ENCODE measurements around the gene RAP1GAP2. TPM values are rescaled to one million over a fixed set of nuclear protein-coding genes. Genes with fewer than 3 reads are reported as not detected.

RAP1GAP2 gene
- total and polyA plus RNA-seq, 2 of the 8 experiments (the other 6 are each of a cell fraction or from before 2014, with no cell fraction given) = 24.0 to 63.8 TPM

GRCh38 chr17:2792366-2793169 lies 3.7 kb upstream of the RAP1GAP2 start:
- no peak overlapping the region; a peak in 1 of 7 replicates for H3K9ac ChIP-seq (replicated peaks in 1 of 4; ENCODE audit: extremely low read depth in 1 of 4, low read depth in 3 of 4, low read length in 3 of 4)
- H3K4ac ChIP-seq (replicated peaks; ENCODE audit: insufficient read length, low read depth, low read length) = no peak overlapping the region
- no peak overlapping the region for H3K27ac ChIP-seq (ENCODE audit: low read depth, low read length)
- no peak overlapping the region for H2AK5ac ChIP-seq (ENCODE audit: low read depth, low read length)
- WGBS, 2 experiments (ENCODE audit: extremely low coverage in 1 of 2, insufficient coverage in 1 of 2, insufficient read length in 1 of 2, insufficient replicate concordance in 2 of 2, low coverage in 1 of 2, low lambda C conversion rate in 2 of 2, missing lambda C conversion rate in 1 of 2) = 79% methylated on average over 23 of the region's 24 CpGs; no CpG with 5 or more reads in 1 of the 2 experiments
- FAIRE-seq (no peak), DNase-seq (ENCODE audit: low read depth in 1 of 2, low spot score in 2 of 2) (no peak)
- no peak overlapping the region for H2BK15ac ChIP-seq (ENCODE audit: low read length)
- no peaks in the 10 kb centered on the region for H3K23me2 ChIP-seq (ENCODE audit: low read depth, low read length)
- H3K9me3 ChIP-seq (ENCODE audit: insufficient read depth in 2 of 2, low read depth in 1 of 2, low read length in 1 of 2) = no peaks in the 10 kb centered on the region
- H3K4me1 ChIP-seq (replicated peaks in 1 of 4; ENCODE audit: control insufficient read depth in 3 of 4, insufficient read depth in 4 of 4, low read length in 3 of 4) = peaks cover 0 to under 1% (median under 1%) of the 10 kb centered on the region in 4 experiments; a peak in 2 of 7 replicates
- POLR2A ChIA-PET (ENCODE audit: partially characterized antibody) = interaction anchor here (0.6 kb wide), 1 partner anchor 10 kb away, joined by 4 read pairs; no protein-coding TSS in a partner anchor
- no peaks in the 10 kb centered on the region for H3K79me2 ChIP-seq (ENCODE audit: control insufficient read depth in 1 of 2, insufficient read depth in 2 of 2, low read length in 2 of 2)
- no peak overlapping the region for H3K18ac ChIP-seq (ENCODE audit: extremely low read depth, low read length)
- no peak overlapping the region for H3K4me2 ChIP-seq (ENCODE audit: insufficient read depth in 1 of 2, low read depth in 2 of 2, low read length in 2 of 2)
- no peak overlapping the region for H3K4me3 ChIP-seq (ENCODE audit: extremely low read depth in 1 of 4, insufficient read depth in 2 of 4, low read depth in 3 of 4, low read length in 4 of 4)
- no peaks in the 10 kb centered on the region; the same call in 1 of the 2 replicates for H3K79me1 ChIP-seq (ENCODE audit: low read depth, low read length)
- no peak overlapping the region for H2BK120ac ChIP-seq (replicated peaks; ENCODE audit: low read depth, low read length)
- no peak overlapping the region for H2BK20ac ChIP-seq (ENCODE audit: low read length)
- H3K36me3 ChIP-seq (ENCODE audit: control insufficient read depth in 2 of 4, insufficient read depth in 4 of 4, low read length in 3 of 4) = no peaks in the 10 kb centered on the region
- no peak overlapping the region for H3K56ac ChIP-seq (replicated peaks; ENCODE audit: insufficient read length, low read depth, low read length)
- H4K8ac ChIP-seq (ENCODE audit: extremely low read depth, insufficient read depth, low read length) = no peak overlapping the region
- no peak overlapping the region for H4K91ac ChIP-seq (replicated peaks; ENCODE audit: insufficient read length, low read length)
- no peaks in the 10 kb centered on the region for H3K27me3 ChIP-seq (replicated peaks in 1 of 4; ENCODE audit: control insufficient read depth in 3 of 4, extremely low read depth in 1 of 4, insufficient read depth in 3 of 4, low read length in 3 of 4)
- H2AFZ ChIP-seq (ENCODE audit: low read length) = no peak overlapping the region
- H2BK5ac ChIP-seq (ENCODE audit: low read depth, low read length) = no peak overlapping the region; the same call in 1 of the 2 replicates
- no peak overlapping the region for H3K14ac ChIP-seq (ENCODE audit: insufficient read length)
- CTCF ChIA-PET (ENCODE audit: partially characterized antibody) = interaction anchor here (0.5 to 3.0 kb wide), 8 partner anchors 9 to 401 kb away, joined by 3 to 15 read pairs (median 3); no protein-coding TSS in a partner anchor
- peaks cover 0 to 13% of the 10 kb centered on the region in 2 experiments for H4K20me1 ChIP-seq (replicated peaks in 1 of 2; ENCODE audit: control insufficient read depth in 1 of 2, insufficient read depth in 2 of 2, low read length in 2 of 2)
- no peak overlapping the region for H3K23ac ChIP-seq (ENCODE audit: insufficient read length)
- H2BK12ac ChIP-seq (ENCODE audit: low read depth, low read length) = no peak overlapping the region
- H4K5ac ChIP-seq (ENCODE audit: insufficient read length, low read depth, low read length) = no peak overlapping the region
- no peak for TF ChIP-seq EP300 (IDR thresholded peaks at IDR 0.05; ENCODE audit: borderline replicate concordance in 1 of 2, low read depth in 2 of 2, low read length in 2 of 2)
